Measurements from ENCODE around the gene HHATL.

The HHATL gene

GRCh38 chr3:42661593-42662022 lies 41.0 kb downstream of the HHATL start:
- H3K27ac ChIP-seq = peak overlapping the region; percentile 96
- H3K9me3 ChIP-seq = no peaks in the 10 kb centered on the region
- peaks cover 98% of the 10 kb centered on the region for H3K4me1 ChIP-seq
- H3K4me3 ChIP-seq = no peak overlapping the region
- no peak for TF ChIP-seq Cebpa-rat (IDR thresholded peaks at IDR 0.05)
- no peaks in the 10 kb centered on the region for H3K27me3 ChIP-seq
- no peak overlapping the region; the same call in 1 of the 2 replicates for H3K9ac ChIP-seq
- no peaks in the 10 kb centered on the region for H4K20me1 ChIP-seq
- H3K4me2 ChIP-seq = peak overlapping the region; percentile 100
- H3K36me3 ChIP-seq = peaks cover 35% of the 10 kb centered on the region

GRCh38 chr3:42660898-42661297 lies 41.7 kb downstream of the HHATL start:
- no peak for TF ChIP-seq Cebpa-rat (IDR thresholded peaks at IDR 0.05)
- H4K20me1 ChIP-seq = no peaks in the 10 kb centered on the region
- peak overlapping the region; percentile 67 for H3K4me3 ChIP-seq
- no peaks in the 10 kb centered on the region for H3K9me3 ChIP-seq
- H3K27ac ChIP-seq = peak overlapping the region; percentile 96
- peak overlapping the region; percentile 100 for H3K4me2 ChIP-seq
- peaks cover 28% of the 10 kb centered on the region for H3K36me3 ChIP-seq
- peak overlapping the region; percentile 81 for H3K9ac ChIP-seq
- peaks cover 98% of the 10 kb centered on the region for H3K4me1 ChIP-seq
- no peaks in the 10 kb centered on the region for H3K27me3 ChIP-seq

- Histone ChIP-seq H3K9ac (peak overlapping the region; percentile 81), H3K4me2 (peak overlapping the region; percentile 100), H3K27me3 (no peaks in the 10 kb centered on the region), H3K4me1 (peaks cover 98% of the 10 kb centered on the region), H3K36me3 (peaks cover 22% of the 10 kb centered on the region), H3K27ac (peak overlapping the region; percentile 96), H4K20me1 (no peaks in the 10 kb centered on the region), H3K9me3 (no peaks in the 10 kb centered on the region), H3K4me3 (peak overlapping the region; percentile 67)
- no peak for TF ChIP-seq Cebpa-rat (IDR thresholded peaks at IDR 0.05)
Observed at GRCh38 chr3:42660131-42660715, 42.4 kb downstream of the HHATL start.

DNA sequence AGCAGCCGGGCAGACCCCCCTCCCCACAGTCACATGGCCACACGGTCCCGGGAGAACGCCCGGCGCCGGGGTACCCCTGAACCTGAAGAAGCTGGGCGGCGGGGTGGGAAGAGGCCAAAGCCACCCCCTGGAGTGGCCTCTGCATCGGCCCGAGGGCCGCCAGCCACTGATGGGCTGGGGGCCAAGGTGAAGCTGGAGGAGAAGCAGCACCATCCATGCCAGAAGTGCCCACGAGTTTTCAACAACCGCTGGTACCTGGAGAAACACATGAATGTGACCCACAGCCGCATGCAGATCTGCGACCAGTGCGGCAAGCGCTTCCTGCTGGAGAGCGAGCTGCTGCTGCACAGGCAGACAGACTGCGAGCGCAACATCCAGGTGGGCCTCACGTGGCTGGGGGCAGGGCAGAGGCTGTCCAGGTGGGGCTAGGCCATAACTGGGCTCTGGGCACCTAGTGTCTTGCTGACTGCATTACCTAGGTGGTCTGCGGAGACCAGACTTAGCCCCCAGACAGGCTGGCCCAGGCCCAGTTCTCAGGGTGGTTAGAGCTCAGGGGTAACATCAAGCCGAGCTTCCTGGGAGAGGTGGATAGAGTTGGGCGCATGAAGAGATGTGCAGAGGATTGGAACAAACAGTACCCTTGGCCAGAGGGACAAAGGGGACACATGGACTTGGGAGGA lies 43.0 kb downstream of the HHATL start:
- H4K20me1 ChIP-seq = no peaks in the 10 kb centered on the region

GRCh38 chr3:42658771-42659390 lies 43.7 kb downstream of the HHATL start:
- Histone ChIP-seq H3K27me3 (no peaks in the 10 kb centered on the region), H3K27ac (peak overlapping the region; percentile 96), H3K4me2 (peak overlapping the region; percentile 100), H3K36me3 (peaks cover 22% of the 10 kb centered on the region), H4K20me1 (no peaks in the 10 kb centered on the region), H3K4me3 (peak overlapping the region; percentile 67), H3K9ac (peak overlapping the region; percentile 81), H3K9me3 (no peaks in the 10 kb centered on the region), H3K4me1 (peaks cover 93% of the 10 kb centered on the region)
- no peak for TF ChIP-seq Cebpa-rat (IDR thresholded peaks at IDR 0.05)

More for the DNA sequence above, 43.0 kb downstream of the HHATL start:
- peak overlapping the region; percentile 67 for H3K4me3 ChIP-seq
- H3K9ac ChIP-seq = peak overlapping the region; percentile 81
- no peaks in the 10 kb centered on the region for H3K27me3 ChIP-seq
- H3K36me3 ChIP-seq = peaks cover 22% of the 10 kb centered on the region
- peak overlapping the region; percentile 100 for H3K4me2 ChIP-seq
- no peaks in the 10 kb centered on the region for H3K9me3 ChIP-seq
- H3K4me1 ChIP-seq = peaks cover 98% of the 10 kb centered on the region
- TF ChIP-seq Cebpa-rat (IDR thresholded peaks at IDR 0.05) = no peak
- peak overlapping the region; percentile 96 for H3K27ac ChIP-seq

DNA sequence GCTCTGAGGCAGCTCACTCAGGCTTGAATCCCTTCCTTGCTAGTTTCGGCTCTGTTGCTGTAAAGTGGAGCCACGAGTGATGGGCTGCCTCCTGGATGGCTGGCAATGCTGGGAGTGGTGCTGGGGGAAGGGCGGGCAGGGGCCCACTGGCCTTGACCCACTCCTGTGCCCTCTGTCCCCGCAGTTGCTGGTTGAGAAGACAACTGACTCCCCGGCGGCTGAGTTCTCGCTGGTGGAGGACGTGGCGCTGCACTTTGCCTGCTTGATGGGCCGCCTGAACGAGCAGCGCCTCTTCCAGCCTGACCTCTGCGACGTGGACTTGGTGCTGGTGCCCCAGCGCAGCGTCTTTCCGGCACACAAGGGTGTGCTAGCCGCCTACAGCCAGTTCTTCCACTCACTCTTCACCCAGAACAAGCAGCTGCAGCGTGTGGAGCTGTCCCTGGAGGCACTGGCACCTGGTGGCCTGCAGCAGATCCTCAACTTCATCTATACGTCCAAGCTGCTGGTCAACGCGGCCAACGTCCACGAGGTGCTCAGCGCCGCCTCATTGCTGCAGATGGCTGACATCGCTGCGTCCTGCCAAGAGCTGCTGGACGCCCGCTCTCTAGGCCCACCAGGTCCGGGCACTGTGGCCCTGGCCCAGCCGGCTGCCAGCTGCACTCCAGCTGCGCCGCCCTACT lies 44.4 kb downstream of the HHATL start:
- no peak for TF ChIP-seq Cebpa-rat (IDR thresholded peaks at IDR 0.05)

DNA sequence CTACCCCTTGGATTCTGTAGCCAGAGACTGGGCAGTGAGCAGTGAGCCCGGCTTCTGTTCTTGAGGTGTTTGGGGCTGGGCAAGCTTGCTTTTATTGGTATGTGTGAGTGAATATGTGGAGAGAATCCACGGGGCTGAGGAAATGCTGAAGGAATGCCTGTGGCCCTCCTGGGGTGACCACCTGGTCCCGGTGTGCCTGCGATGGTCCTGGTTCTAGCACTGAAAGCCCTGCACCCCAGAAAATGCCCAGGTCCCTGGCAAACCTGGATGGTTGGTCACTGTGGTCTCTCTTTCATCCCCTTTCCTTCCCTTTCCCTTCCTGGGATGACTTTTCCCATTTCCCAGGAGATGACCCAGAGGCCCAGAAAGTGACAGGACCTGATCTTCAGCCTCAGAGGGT lies 44.9 kb downstream of the HHATL start:
- Histone ChIP-seq H3K4me2 (peak overlapping the region; percentile 100), H3K27ac (peak overlapping the region; percentile 96), H3K4me3 (no peak overlapping the region), H3K36me3 (peaks cover 22% of the 10 kb centered on the region), H3K9ac (peak overlapping the region; percentile 23; the same call in 1 of the 2 replicates), H3K9me3 (no peaks in the 10 kb centered on the region), H3K4me1 (peaks cover 92% of the 10 kb centered on the region), H3K27me3 (no peaks in the 10 kb centered on the region), H4K20me1 (no peaks in the 10 kb centered on the region)
- no peak for TF ChIP-seq Cebpa-rat (IDR thresholded peaks at IDR 0.05)

More for the DNA sequence above, 44.4 kb downstream of the HHATL start:
- Histone ChIP-seq H3K9me3 (no peaks in the 10 kb centered on the region), H4K20me1 (no peaks in the 10 kb centered on the region), H3K4me1 (peaks cover 92% of the 10 kb centered on the region), H3K36me3 (peaks cover 22% of the 10 kb centered on the region), H3K27ac (peak overlapping the region; percentile 96), H3K9ac (peak overlapping the region; percentile 81), H3K4me2 (peak overlapping the region; percentile 100), H3K27me3 (no peaks in the 10 kb centered on the region), H3K4me3 (peak overlapping the region; percentile 67; the same call in 1 of the 2 replicates)

- no peaks in the 10 kb centered on the region for H3K27me3 ChIP-seq
- H4K20me1 ChIP-seq = peaks cover 3% of the 10 kb centered on the region
- peak overlapping the region; percentile 96 for H3K27ac ChIP-seq
- peak overlapping the region; percentile 23; the same call in 1 of the 2 replicates for H3K9ac ChIP-seq
- H3K4me1 ChIP-seq = peaks cover 92% of the 10 kb centered on the region
- H3K4me2 ChIP-seq = peak overlapping the region; percentile 100
- H3K36me3 ChIP-seq = peaks cover 19% of the 10 kb centered on the region
- TF ChIP-seq Cebpa-rat (IDR thresholded peaks at IDR 0.05) = no peak
- no peak overlapping the region for H3K4me3 ChIP-seq
- no peaks in the 10 kb centered on the region for H3K9me3 ChIP-seq
Observed at GRCh38 chr3:42656680-42657610, 45.7 kb downstream of the HHATL start.

Data from BLaER1 (cell line).